Gastroesophageal sphincter (tissue), 4 donors: ENCODE measurements around the gene GSTM4. TPM values are rescaled to one million over a fixed set of nuclear protein-coding genes. Genes with fewer than 3 reads are reported as not detected.
"Not testable (repeated sequence)": the region's sequence is repeated elsewhere in the genome, so short reads cannot be mapped to it uniquely, and the experiment has no call there.

Source experiments
- ATAC-seq: fragments of 150-250 bp; one replicate; pipeline ENCODE4 v1.9.1; 2016; ENCODE audit warnings: mild to moderate bottlenecking, moderate library complexity
- H3K27ac ChIP-seq, 4 donors: fragments of 200-600 bp; sonication (generic) in 3 of 4; 1 replicate in 3 of 4; 2 replicates in 1 of 4; pipeline ENCODE4 v1.5.1; 2016 to 2019
- H3K27me3 ChIP-seq: fragments of 200-600 bp; sonication (generic); one replicate; pipeline ENCODE4 v1.5.1; 2019
- H3K36me3 ChIP-seq, 2 donors: fragments of 200-600 bp; sonication (generic); one replicate each; pipeline ENCODE4 v1.5.1; 2019; ENCODE audit warnings: control low read depth in 1 of 2
- H3K4me1 ChIP-seq, 3 donors: fragments of 200-600 bp; sonication (generic); 1 replicate in 2 of 3; 2 replicates in 1 of 3; pipeline ENCODE4 v1.5.1; 2016 to 2019; ENCODE audit warnings: control low read depth in 2 of 3
- H3K4me3 ChIP-seq, 2 donors: fragments of 200-600 bp; sonication (generic); one replicate each; pipeline ENCODE4 v1.5.1; 2019; ENCODE audit warnings: mild to moderate bottlenecking in 1 of 2, moderate library complexity in 1 of 2
- H3K9me3 ChIP-seq, 3 donors: fragments of 200-600 bp; sonication (generic); one replicate each; pipeline ENCODE4 v1.5.1; 2017 to 2019; ENCODE audit warnings: control low read depth in 2 of 3
- CTCF ChIP-seq, 4 experiments: fragments of 200-600 bp in 2 of 4; fragments of 450-650 bp in 2 of 4; sonication (generic) in 1 of 4; IDR thresholded peaks; one replicate each; pipeline ENCODE4 v1.5.1; 2017 to 2019; ENCODE audit warnings: antibody characterized with exemption in 4 of 4, mild to moderate bottlenecking in 2 of 4, moderate library complexity in 2 of 4
- EP300 ChIP-seq: sonication (generic); formaldehyde crosslinking; IDR thresholded peaks from one replicate; pipeline ENCODE4 v1.6.1; 2017; ENCODE audit warnings: antibody characterized with exemption, mild to moderate bottlenecking
- POLR2A ChIP-seq, 2 donors: fragments of 450-650 bp; IDR thresholded peaks; one replicate each; pipeline ENCODE4 v1.6.1; 2017; ENCODE audit warnings: antibody characterized with exemption in 2 of 2, mild to moderate bottlenecking in 2 of 2, moderate library complexity in 1 of 2
- POLR2AphosphoS5 ChIP-seq: sonication (generic); formaldehyde crosslinking; IDR thresholded peaks from one replicate; pipeline ENCODE4 v1.6.1; 2017; ENCODE audit warnings: antibody characterized with exemption
- WGBS, 2 donors: methylation state at CpG; one replicate each; pipeline ENCODE4 v1.1.5; 2018; ENCODE audit warnings: low coverage in 1 of 2; 5-methylcytosine and 5-hydroxymethylcytosine counted together
- total RNA-seq, 4 donors: library from RNA; depleted of rRNA; stranded (reverse); fragments of >200 nt; gene quantifications; one replicate each; pipeline ENCODE4 v1.1.0, GENCODE V29; 2016

The GSTM4 gene
- total RNA-seq, 4 donors from 2014 or later = 21.4 to 71.0 (median 42.4) TPM

- H3K36me3 ChIP-seq = no peaks in the 10 kb centered on the region
- H3K9me3 ChIP-seq = peaks cover 0 to 7% (median 0%) of the 10 kb centered on the region in 3 donors
Observed at GRCh38 chr1:109704173-109704572, 48.3 kb downstream of the GSTM4 start.

GRCh38 chr1:109705411-109705810 is 49.5 kb downstream of the GSTM4 start:
- H3K27ac ChIP-seq = no peak overlapping the region
- no peak overlapping the region for H3K4me3 ChIP-seq
- 83 to 97% methylated on average over 4 of the region's 4 CpGs for WGBS, 2 donors
- no peak for TF ChIP-seq CTCF (IDR thresholded peaks at IDR 0.05)
- TF ChIP-seq POLR2AphosphoS5 = no peak
- TF ChIP-seq EP300 = no peak
- TF ChIP-seq POLR2A (IDR thresholded peaks at IDR 0.05) = no peak
- H3K27me3 ChIP-seq = no peaks in the 10 kb centered on the region
- H3K9me3 ChIP-seq = peaks cover 0 to 8% (median 0%) of the 10 kb centered on the region in 3 donors
- no peaks in the 10 kb centered on the region for H3K4me1 ChIP-seq
- H3K36me3 ChIP-seq = no peaks in the 10 kb centered on the region
- no peak for ATAC-seq

More at GRCh38 chr1:109704173-109704572, 48.3 kb downstream of the GSTM4 start:
- Histone ChIP-seq H3K4me1 (no peaks in the 10 kb centered on the region), H3K27me3 (no peaks in the 10 kb centered on the region), H3K27ac (no peak overlapping the region), H3K4me3 (no peak overlapping the region)
- 69 to 83% methylated on average over 8 of the region's 8 CpGs for WGBS, 2 donors
- TF ChIP-seq CTCF (IDR thresholded peaks at IDR 0.05) = no peak
- TF ChIP-seq POLR2AphosphoS5 = no peak
- no peak for TF ChIP-seq POLR2A (IDR thresholded peaks at IDR 0.05)
- TF ChIP-seq EP300 = no peak
- ATAC-seq = no peak

GRCh38 chr1:109708949-109709348 is 53.0 kb downstream of the GSTM4 start:
- H3K27me3 ChIP-seq, H3K27ac ChIP-seq, H3K36me3 ChIP-seq, H3K4me3 ChIP-seq, H3K9me3 ChIP-seq, H3K4me1 ChIP-seq, ATAC-seq: not testable (repeated sequence)
- 70 to 73% methylated on average over 3 to 4 of the region's 4 CpGs for WGBS, 2 donors

- not testable (repeated sequence) for H3K36me3 ChIP-seq, H3K27me3 ChIP-seq, H3K4me1 ChIP-seq, H3K4me3 ChIP-seq, ATAC-seq, H3K9me3 ChIP-seq, H3K27ac ChIP-seq
Observed at GRCh38 chr1:109709822-109710221, 53.9 kb downstream of the GSTM4 start.

Other genes starting within 250 kb of the GSTM4 start
- 10 to 100 TPM; 28.2 to 61.5 (median 30.4) TPM for gene PSMA5, start 229.7 kb upstream of the GSTM4 start, total RNA-seq
- gene SYPL2, start 189.6 kb upstream of the GSTM4 start, total RNA-seq = 1 to 10 TPM; 2.0 to 8.4 (median 4.2) TPM
- 1 to 10 TPM; 1.6 to 2.7 (median 2.5) TPM for gene ATXN7L2, start 172.2 kb upstream of the GSTM4 start, total RNA-seq
- 10 to 100 TPM in 3 of 4 donors, 1 to 10 TPM in 1; 8.3 to 15.9 (median 10.7) TPM for gene CYB561D1, start 162.0 kb upstream of the GSTM4 start, total RNA-seq
- 10 to 100 TPM in 3 of 4 donors, 1 to 10 TPM in 1; 7.7 to 19.3 (median 14.7) TPM for gene AMIGO1, start 146.4 kb upstream of the GSTM4 start, total RNA-seq
- not detected for gene GPR61, start 116.2 kb upstream of the GSTM4 start, total RNA-seq
- gene GNAI3, start 107.5 kb upstream of the GSTM4 start, total RNA-seq = 1 to 10 TPM; 6.6 to 9.4 (median 8.0) TPM
- gene GNAT2, start 36.5 kb upstream of the GSTM4 start, total RNA-seq = not detected
- gene AMPD2, start 36.3 kb upstream of the GSTM4 start, total RNA-seq = 10 to 100 TPM; 28.9 to 38.0 (median 35.6) TPM
- 10 to 100 TPM; 10.4 to 93.7 (median 42.2) TPM for gene GSTM2, start 12.0 kb downstream of the GSTM4 start, total RNA-seq
- 10 to 100 TPM in 1 of 4 donors, not detected in 3; 33.1 TPM for gene GSTM1, start 31.7 kb downstream of the GSTM4 start, total RNA-seq
- gene GSTM5, start 56.2 kb downstream of the GSTM4 start, total RNA-seq = 1 to 10 TPM; 2.7 to 9.2 (median 6.3) TPM
- gene GSTM3, start 84.9 kb downstream of the GSTM4 start, total RNA-seq = 10 to 100 TPM; 70.1 to 90.9 (median 80.1) TPM
- under 1 TPM in 1 of 4 donors, not detected in 3; 0.12 TPM for gene EPS8L3, start 107.8 kb downstream of the GSTM4 start, total RNA-seq